HEK293 (cell line): ENCODE results near the gene PRKAB1.

Experiments used
- CTCF ChIA-PET: fragments of 350-600 bp; formaldehyde crosslinking; extraction: SDS; loops from one replicate; lab custom pipeline; 2021; ENCODE audit warnings: antibody characterized with exemption; lab: Yijun Ruan, JAX
- POLR2A ChIA-PET: fragments of 300-600 bp; formaldehyde crosslinking; extraction: SDS; loops from one replicate; lab custom pipeline; 2020; ENCODE audit warnings: antibody characterized with exemption, inconsistent platforms; lab: Yijun Ruan, JAX
- H3K27ac ChIP-seq: fragments of 200-500 bp; sonication (Bioruptor generic); 2 replicates; pipeline ENCODE4 v1.5.1; 2014; ENCODE audit warnings: low read depth, low read length, control low read depth, inconsistent platforms; ENCODE audit errors: extremely low read depth
- H3K36me3 ChIP-seq, 2 experiments: fragments of 200-500 bp in 1 of 2; sonication (Bioruptor generic) in 1 of 2; 1 replicate in 1 of 2; 2 replicates in 1 of 2; pipeline ENCODE4 v1.5.1; 2014 to 2017; ENCODE audit warnings: inconsistent platforms in 2 of 2, low read length in 2 of 2; ENCODE audit not compliant: control insufficient read depth in 2 of 2, insufficient read depth in 1 of 2
- H3K4me1 ChIP-seq: fragments of 200-500 bp; sonication (Bioruptor generic); 2 replicates; pipeline ENCODE4 v1.5.1; 2014; ENCODE audit warnings: mild to moderate bottlenecking, low read length, inconsistent platforms; ENCODE audit not compliant: control insufficient read depth, insufficient read depth
- H3K4me3 ChIP-seq: 2 replicates; pipeline ENCODE4 v1.5.1; 2011; ENCODE audit warnings: low read depth, mild to moderate bottlenecking, control low read depth, low read length, moderate library complexity
- H3K9me3 ChIP-seq: fragments of 200-500 bp; sonication (Bioruptor generic); 2 replicates; pipeline ENCODE4 v1.5.1; 2014; ENCODE audit warnings: low read depth, low read length, inconsistent platforms; ENCODE audit not compliant: control insufficient read depth, insufficient read depth
- BCL11B ChIP-seq: fragments of 450-650 bp; formaldehyde crosslinking; IDR thresholded peaks from 2 replicates; pipeline ENCODE4 v1.5.1; 2016; ENCODE audit warnings: low read depth, missing biosample characterization, missing genetic modification characterization
- BCL6B ChIP-seq: fragments of 450-650 bp; formaldehyde crosslinking; IDR thresholded peaks from 2 replicates; pipeline ENCODE4 v1.5.1; 2017; ENCODE audit warnings: missing biosample characterization, missing genetic modification characterization
- KLF1 ChIP-seq: fragments of 450-650 bp; formaldehyde crosslinking; IDR thresholded peaks from 2 replicates; pipeline ENCODE4 v1.5.1; 2016; ENCODE audit warnings: missing biosample characterization, missing genetic modification characterization
- REST ChIP-seq: fragments of 450-650 bp; formaldehyde crosslinking; IDR thresholded peaks from 2 replicates; pipeline ENCODE4 v1.5.1; 2016; ENCODE audit warnings: missing biosample characterization, missing genetic modification characterization
- TCF7L2 ChIP-seq: IDR thresholded peaks from 2 replicates; pipeline ENCODE4 v1.6.1; 2011; ENCODE audit warnings: low read depth, mild to moderate bottlenecking, inconsistent platforms, low read length, moderate library complexity, borderline replicate concordance
- TRIM28 ChIP-seq: IDR thresholded peaks from 2 replicates; pipeline ENCODE4 v1.6.1; 2011; ENCODE audit warnings: low read length, control low read depth, borderline replicate concordance
- ZBTB10 ChIP-seq: fragments of 450-650 bp; formaldehyde crosslinking; IDR thresholded peaks from 2 replicates; pipeline ENCODE4 v1.5.1; 2016; ENCODE audit warnings: missing biosample characterization, missing genetic modification characterization
- ZBTB17 ChIP-seq: fragments of 450-650 bp; formaldehyde crosslinking; IDR thresholded peaks from 2 replicates; pipeline ENCODE4 v1.5.1; 2016; ENCODE audit warnings: missing biosample characterization, missing genetic modification characterization
- ZBTB20 ChIP-seq: fragments of 450-650 bp; formaldehyde crosslinking; IDR thresholded peaks from 2 replicates; pipeline ENCODE4 v1.5.1; 2016; ENCODE audit warnings: missing biosample characterization, missing genetic modification characterization
- ZFP3 ChIP-seq: fragments of 450-650 bp; formaldehyde crosslinking; IDR thresholded peaks from 2 replicates; pipeline ENCODE4 v1.5.1; 2016; ENCODE audit warnings: low read depth, missing biosample characterization, missing genetic modification characterization
- ZNF174 ChIP-seq: fragments of 450-650 bp; formaldehyde crosslinking; IDR thresholded peaks from 2 replicates; pipeline ENCODE4 v1.5.0; 2017; ENCODE audit warnings: missing biosample characterization, mild to moderate bottlenecking, missing genetic modification characterization
- ZNF239 ChIP-seq: fragments of 450-650 bp; formaldehyde crosslinking; IDR thresholded peaks from 2 replicates; pipeline ENCODE4 v1.5.1; 2016; ENCODE audit warnings: missing biosample characterization, missing genetic modification characterization
- ZNF266 ChIP-seq: fragments of 450-650 bp; formaldehyde crosslinking; IDR thresholded peaks from 2 replicates; pipeline ENCODE4 v1.5.1; 2016; ENCODE audit warnings: missing biosample characterization, missing genetic modification characterization, low read depth
- ZNF366 ChIP-seq: fragments of 450-650 bp; formaldehyde crosslinking; conservative IDR thresholded peaks from 2 replicates; pipeline ENCODE4 v1.5.1; 2016; ENCODE audit warnings: missing biosample characterization, missing genetic modification characterization
- ZNF530 ChIP-seq: fragments of 450-650 bp; formaldehyde crosslinking; IDR thresholded peaks from 2 replicates; pipeline ENCODE4 v1.5.1; 2016; ENCODE audit warnings: low read depth, missing biosample characterization, missing genetic modification characterization
- ZNF548 ChIP-seq: fragments of 450-650 bp; formaldehyde crosslinking; IDR thresholded peaks from 2 replicates; pipeline ENCODE4 v1.5.1; 2016; ENCODE audit warnings: missing biosample characterization, missing genetic modification characterization
- ZNF658 ChIP-seq: fragments of 450-650 bp; formaldehyde crosslinking; IDR thresholded peaks from 2 replicates; pipeline ENCODE4; 2016; ENCODE audit warnings: missing biosample characterization, missing genetic modification characterization
- ZNF701 ChIP-seq: fragments of 450-650 bp; formaldehyde crosslinking; IDR thresholded peaks from 2 replicates; pipeline ENCODE4 v1.5.1; 2016; ENCODE audit warnings: missing biosample characterization, missing genetic modification characterization
- TF ChIP-seq, protein P1 (sequence below): fragments of 450-650 bp; formaldehyde crosslinking; IDR thresholded peaks from 2 replicates; pipeline ENCODE4 v1.5.1; 2016; ENCODE audit warnings: missing biosample characterization, missing genetic modification characterization, low read depth
- TF ChIP-seq, protein P2 (sequence below): fragments of 450-650 bp; formaldehyde crosslinking; IDR thresholded peaks from 2 replicates; pipeline ENCODE4 v1.5.1; 2016; ENCODE audit warnings: missing biosample characterization, missing genetic modification characterization

Gene PRKAB1

DNA sequence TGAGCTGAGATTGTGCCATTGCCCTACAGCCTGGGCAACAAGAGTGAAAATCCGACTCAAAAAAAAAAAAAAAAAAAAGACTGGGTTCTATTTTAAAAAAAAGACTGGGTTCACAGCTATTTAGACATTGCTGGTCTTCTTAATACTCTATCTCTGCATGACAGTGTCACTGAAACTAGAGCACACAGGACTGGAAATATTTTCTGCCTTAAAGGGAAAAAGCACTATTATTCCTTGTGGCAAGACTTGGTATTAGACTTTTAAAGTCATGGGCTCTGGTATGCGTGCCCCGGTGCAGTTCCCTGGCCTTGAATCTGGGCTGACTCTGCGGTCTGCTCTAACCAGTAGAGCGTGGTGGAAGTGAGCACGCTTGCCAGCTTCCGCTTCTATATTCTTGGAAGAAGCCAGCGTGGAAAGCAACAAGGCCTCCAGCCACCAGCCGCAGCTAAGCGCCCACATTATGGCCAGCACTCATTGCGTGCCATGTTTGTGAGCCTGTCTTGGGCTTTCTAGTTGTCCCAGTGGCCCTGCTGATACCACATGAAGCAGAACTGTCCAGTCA is 31.3 kb downstream of the PRKAB1 start:
- Histone ChIP-seq H3K27ac (no peak overlapping the region), H3K36me3 (peaks cover 21 to 55% of the 10 kb centered on the region in 2 experiments)

More for the DNA sequence above, 31.3 kb downstream of the PRKAB1 start:
- Histone ChIP-seq H3K4me1 (no peaks in the 10 kb centered on the region), H3K9me3 (no peaks in the 10 kb centered on the region), H3K4me3 (no peak overlapping the region)
- TF ChIP-seq ZNF239 (tag by site-specific recombination) (no peak), ZNF174 (tag by site-specific recombination) (no peak), BCL11B (tag by site-specific recombination) (no peak), ZNF658 (tag by site-specific recombination) (no peak), ZFP3 (tag by site-specific recombination) (no peak), ZNF548 (tag by site-specific recombination) (no peak), ZNF530 (tag by site-specific recombination) (no peak), REST (tag by site-specific recombination) (no peak), TRIM28 (no peak), ZBTB17 (tag by site-specific recombination) (no peak), ZBTB20 (tag by site-specific recombination) (no peak), TCF7L2 (no peak), ZNF366 (no peak), BCL6B (tag by site-specific recombination) (no peak), KLF1 (tag by site-specific recombination) (no peak), ZBTB10 (tag by site-specific recombination) (no peak), ZNF266 (tag by site-specific recombination) (no peak), ZNF701 (tag by site-specific recombination) (no peak)
- TF ChIP-seq, protein P1, sequence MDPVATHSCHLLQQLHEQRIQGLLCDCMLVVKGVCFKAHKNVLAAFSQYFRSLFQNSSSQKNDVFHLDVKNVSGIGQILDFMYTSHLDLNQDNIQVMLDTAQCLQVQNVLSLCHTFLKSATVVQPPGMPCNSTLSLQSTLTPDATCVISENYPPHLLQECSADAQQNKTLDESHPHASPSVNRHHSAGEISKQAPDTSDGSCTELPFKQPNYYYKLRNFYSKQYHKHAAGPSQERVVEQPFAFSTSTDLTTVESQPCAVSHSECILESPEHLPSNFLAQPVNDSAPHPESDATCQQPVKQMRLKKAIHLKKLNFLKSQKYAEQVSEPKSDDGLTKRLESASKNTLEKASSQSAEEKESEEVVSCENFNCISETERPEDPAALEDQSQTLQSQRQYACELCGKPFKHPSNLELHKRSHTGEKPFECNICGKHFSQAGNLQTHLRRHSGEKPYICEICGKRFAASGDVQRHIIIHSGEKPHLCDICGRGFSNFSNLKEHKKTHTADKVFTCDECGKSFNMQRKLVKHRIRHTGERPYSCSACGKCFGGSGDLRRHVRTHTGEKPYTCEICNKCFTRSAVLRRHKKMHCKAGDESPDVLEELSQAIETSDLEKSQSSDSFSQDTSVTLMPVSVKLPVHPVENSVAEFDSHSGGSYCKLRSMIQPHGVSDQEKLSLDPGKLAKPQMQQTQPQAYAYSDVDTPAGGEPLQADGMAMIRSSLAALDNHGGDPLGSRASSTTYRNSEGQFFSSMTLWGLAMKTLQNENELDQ (tag by site-specific recombination): no peak
- TF ChIP-seq, protein P2, sequence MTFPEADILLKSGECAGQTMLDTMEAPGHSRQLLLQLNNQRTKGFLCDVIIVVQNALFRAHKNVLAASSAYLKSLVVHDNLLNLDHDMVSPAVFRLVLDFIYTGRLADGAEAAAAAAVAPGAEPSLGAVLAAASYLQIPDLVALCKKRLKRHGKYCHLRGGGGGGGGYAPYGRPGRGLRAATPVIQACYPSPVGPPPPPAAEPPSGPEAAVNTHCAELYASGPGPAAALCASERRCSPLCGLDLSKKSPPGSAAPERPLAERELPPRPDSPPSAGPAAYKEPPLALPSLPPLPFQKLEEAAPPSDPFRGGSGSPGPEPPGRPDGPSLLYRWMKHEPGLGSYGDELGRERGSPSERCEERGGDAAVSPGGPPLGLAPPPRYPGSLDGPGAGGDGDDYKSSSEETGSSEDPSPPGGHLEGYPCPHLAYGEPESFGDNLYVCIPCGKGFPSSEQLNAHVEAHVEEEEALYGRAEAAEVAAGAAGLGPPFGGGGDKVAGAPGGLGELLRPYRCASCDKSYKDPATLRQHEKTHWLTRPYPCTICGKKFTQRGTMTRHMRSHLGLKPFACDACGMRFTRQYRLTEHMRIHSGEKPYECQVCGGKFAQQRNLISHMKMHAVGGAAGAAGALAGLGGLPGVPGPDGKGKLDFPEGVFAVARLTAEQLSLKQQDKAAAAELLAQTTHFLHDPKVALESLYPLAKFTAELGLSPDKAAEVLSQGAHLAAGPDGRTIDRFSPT (tag by site-specific recombination): no peak
- CTCF ChIA-PET: interaction anchor here (1.1 kb wide), 1 partner anchor 53 kb away, joined by 7 read pairs; no protein-coding TSS in a partner anchor
- POLR2A ChIA-PET: no interaction called here
